Gastroesophageal sphincter (tissue), 4 donors: Measurements from ENCODE around the gene PDE6C. TPM values are rescaled to one million over a fixed set of nuclear protein-coding genes. Genes with fewer than 3 reads are reported as not detected.

Experiments used
- ATAC-seq: fragments of 150-250 bp; one replicate; pipeline ENCODE4 v1.9.1; 2016; ENCODE audit warnings: mild to moderate bottlenecking, moderate library complexity
- H3K27ac ChIP-seq, 4 donors: fragments of 200-600 bp; sonication (generic) in 3 of 4; 1 replicate in 3 of 4; 2 replicates in 1 of 4; pipeline ENCODE4 v1.5.1; 2016 to 2019
- H3K27me3 ChIP-seq: fragments of 200-600 bp; sonication (generic); one replicate; pipeline ENCODE4 v1.5.1; 2019
- H3K36me3 ChIP-seq, 2 donors: fragments of 200-600 bp; sonication (generic); one replicate each; pipeline ENCODE4 v1.5.1; 2019; ENCODE audit warnings: control low read depth in 1 of 2
- H3K4me1 ChIP-seq, 3 donors: fragments of 200-600 bp; sonication (generic); 1 replicate in 2 of 3; 2 replicates in 1 of 3; pipeline ENCODE4 v1.5.1; 2016 to 2019; ENCODE audit warnings: control low read depth in 2 of 3
- H3K4me3 ChIP-seq, 2 donors: fragments of 200-600 bp; sonication (generic); one replicate each; pipeline ENCODE4 v1.5.1; 2019; ENCODE audit warnings: mild to moderate bottlenecking in 1 of 2, moderate library complexity in 1 of 2
- H3K9me3 ChIP-seq, 3 donors: fragments of 200-600 bp; sonication (generic); one replicate each; pipeline ENCODE4 v1.5.1; 2017 to 2019; ENCODE audit warnings: control low read depth in 2 of 3
- CTCF ChIP-seq, 4 experiments: fragments of 200-600 bp in 2 of 4; fragments of 450-650 bp in 2 of 4; sonication (generic) in 1 of 4; IDR thresholded peaks; one replicate each; pipeline ENCODE4 v1.5.1; 2017 to 2019; ENCODE audit warnings: antibody characterized with exemption in 4 of 4, mild to moderate bottlenecking in 2 of 4, moderate library complexity in 2 of 4
- EP300 ChIP-seq: sonication (generic); formaldehyde crosslinking; IDR thresholded peaks from one replicate; pipeline ENCODE4 v1.6.1; 2017; ENCODE audit warnings: antibody characterized with exemption, mild to moderate bottlenecking
- POLR2A ChIP-seq, 2 donors: fragments of 450-650 bp; IDR thresholded peaks; one replicate each; pipeline ENCODE4 v1.6.1; 2017; ENCODE audit warnings: antibody characterized with exemption in 2 of 2, mild to moderate bottlenecking in 2 of 2, moderate library complexity in 1 of 2
- POLR2AphosphoS5 ChIP-seq: sonication (generic); formaldehyde crosslinking; IDR thresholded peaks from one replicate; pipeline ENCODE4 v1.6.1; 2017; ENCODE audit warnings: antibody characterized with exemption
- WGBS, 2 donors: methylation state at CpG; one replicate each; pipeline ENCODE4 v1.1.5; 2018; ENCODE audit warnings: low coverage in 1 of 2; 5-methylcytosine and 5-hydroxymethylcytosine counted together
- total RNA-seq, 4 donors: library from RNA; depleted of rRNA; stranded (reverse); fragments of >200 nt; gene quantifications; one replicate each; pipeline ENCODE4 v1.1.0, GENCODE V29; 2016

PDE6C gene
- total RNA-seq, 4 donors from 2014 or later: not detected

GRCh38 chr10:93576888-93577287 is 35.4 kb upstream of the PDE6C start:
- TF ChIP-seq POLR2A (IDR thresholded peaks at IDR 0.05): no peak
- TF ChIP-seq EP300: no peak
- TF ChIP-seq POLR2AphosphoS5: no peak
- no peak for TF ChIP-seq CTCF (IDR thresholded peaks at IDR 0.05)

GRCh38 chr10:93577565-93577964 is 34.8 kb upstream of the PDE6C start:
- Histone ChIP-seq H3K27ac (no peak overlapping the region), H3K36me3 (no peaks in the 10 kb centered on the region), H3K9me3 (peaks cover 0 to 4% (median 0%) of the 10 kb centered on the region in 3 donors), H3K4me3 (no peak overlapping the region), H3K4me1 (no peaks in the 10 kb centered on the region), H3K27me3 (peaks cover 25% of the 10 kb centered on the region)
- no peak for ATAC-seq
- no peak for TF ChIP-seq CTCF (IDR thresholded peaks at IDR 0.05)
- TF ChIP-seq POLR2A (IDR thresholded peaks at IDR 0.05): no peak
- no peak for TF ChIP-seq POLR2AphosphoS5
- no peak for TF ChIP-seq EP300
- WGBS, 2 donors: 69 to 83% methylated on average over 2 to 3 of the region's 3 CpGs

More at GRCh38 chr10:93576888-93577287, 35.4 kb upstream of the PDE6C start:
- no peaks in the 10 kb centered on the region for H3K4me1 ChIP-seq
- H3K9me3 ChIP-seq: peaks cover 0 to 4% (median 0%) of the 10 kb centered on the region in 3 donors
- H3K36me3 ChIP-seq: no peaks in the 10 kb centered on the region
- H3K4me3 ChIP-seq: no peak overlapping the region
- 56 to 67% methylated on average over 2 to 3 of the region's 3 CpGs for WGBS, 2 donors
- ATAC-seq: no peak
- H3K27ac ChIP-seq: no peak overlapping the region
- H3K27me3 ChIP-seq: peaks cover 29% of the 10 kb centered on the region

DNA sequence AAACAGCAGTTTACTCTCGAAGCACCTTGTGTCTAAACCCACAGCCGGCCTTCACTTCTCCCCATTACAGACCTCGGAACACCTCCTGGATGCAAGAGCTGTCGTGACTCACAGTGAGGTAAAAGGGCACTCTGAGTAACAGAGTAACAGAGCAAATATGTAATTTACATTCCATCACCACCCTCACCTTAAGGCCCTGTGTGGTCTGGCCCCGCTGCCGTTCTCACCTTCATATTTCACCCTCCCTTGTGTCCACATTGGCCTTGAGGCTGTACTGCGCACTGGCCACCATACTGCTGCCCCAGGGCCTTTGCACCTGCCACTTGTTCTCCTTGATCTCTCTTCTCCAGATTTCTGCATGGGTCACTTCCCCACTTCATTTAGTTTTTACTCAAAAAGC is 33.2 kb upstream of the PDE6C start:
- 75 to 83% methylated on average over 7 of the region's 7 CpGs for WGBS, 2 donors

GRCh38 chr10:93579985-93580711 is 32.2 kb upstream of the PDE6C start:
- no peak for TF ChIP-seq CTCF (IDR thresholded peaks at IDR 0.05)
- no peak for TF ChIP-seq POLR2A (IDR thresholded peaks at IDR 0.05)
- TF ChIP-seq EP300: no peak
- TF ChIP-seq POLR2AphosphoS5: no peak
- peaks cover 0 to 4% (median 0%) of the 10 kb centered on the region in 3 donors for H3K9me3 ChIP-seq
- no peak overlapping the region for H3K27ac ChIP-seq
- 77 to 87% methylated on average over 3 of the region's 3 CpGs for WGBS, 2 donors
- H3K4me3 ChIP-seq: no peak overlapping the region
- ATAC-seq: no peak
- no peaks in the 10 kb centered on the region for H3K36me3 ChIP-seq
- peaks cover 25% of the 10 kb centered on the region for H3K27me3 ChIP-seq
- no peaks in the 10 kb centered on the region for H3K4me1 ChIP-seq

More for the DNA sequence above, 33.2 kb upstream of the PDE6C start:
- Histone ChIP-seq H3K9me3 (peaks cover 0 to 4% (median 0%) of the 10 kb centered on the region in 3 donors), H3K4me3 (no peak overlapping the region), H3K36me3 (no peaks in the 10 kb centered on the region), H3K27ac (no peak overlapping the region), H3K27me3 (peaks cover 25% of the 10 kb centered on the region), H3K4me1 (no peaks in the 10 kb centered on the region)
- ATAC-seq: no peak
- no peak for TF ChIP-seq POLR2AphosphoS5
- no peak for TF ChIP-seq EP300
- TF ChIP-seq CTCF (IDR thresholded peaks at IDR 0.05): no peak
- TF ChIP-seq POLR2A (IDR thresholded peaks at IDR 0.05): no peak

DNA sequence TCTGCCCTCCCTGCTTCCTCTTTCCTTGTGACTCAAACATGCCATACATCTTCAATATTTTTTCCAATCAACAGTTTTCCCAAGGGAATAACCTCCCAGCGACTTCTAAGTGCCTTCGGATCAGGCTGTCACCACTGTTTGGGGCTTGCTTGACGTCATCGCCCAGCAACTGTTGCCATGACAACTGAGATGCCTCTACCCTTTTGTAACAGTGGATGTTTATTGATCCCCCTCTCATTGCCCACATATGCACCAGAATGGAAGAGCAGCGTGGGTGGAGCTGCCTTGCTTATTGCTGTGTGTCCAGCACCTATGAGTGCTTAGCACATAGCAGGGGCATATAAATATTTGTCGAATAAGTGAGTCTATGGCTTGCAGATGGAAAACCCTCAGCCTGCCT is 31.5 kb upstream of the PDE6C start:
- no peak for ATAC-seq
- H3K27me3 ChIP-seq: peaks cover 25% of the 10 kb centered on the region
- no peaks in the 10 kb centered on the region for H3K36me3 ChIP-seq
- TF ChIP-seq POLR2A (IDR thresholded peaks at IDR 0.05) (no peak), EP300 (no peak), POLR2AphosphoS5 (no peak), CTCF (IDR thresholded peaks at IDR 0.05) (no peak)
- WGBS, 2 donors: 0 to 35% methylated on average over 2 to 5 of the region's 6 CpGs
- peaks cover 0 to 4% (median 0%) of the 10 kb centered on the region in 3 donors for H3K9me3 ChIP-seq
- H3K4me1 ChIP-seq: no peaks in the 10 kb centered on the region
- no peak overlapping the region for H3K4me3 ChIP-seq
- no peak overlapping the region for H3K27ac ChIP-seq
